HepG2 (cell line): ENCODE data around the gene GADD45GIP1. TPM values are rescaled to one million over a fixed set of nuclear protein-coding genes. Genes with fewer than 3 reads are reported as not detected.
A peak's percentile ranks its signal among the peaks of the same experiment; 100 is the strongest.

ENCODE experiments used
- ATAC-seq: fragments of 200-7000 bp; cut with Tn5 transposase; 3 replicates; pipeline ENCODE4 v1.9.1; 2020; ENCODE audit warnings: mild to moderate bottlenecking, moderate library complexity
- BruUV-seq: library from RNA; stranded (reverse); fragments of 400-500 nt; replicated peaks from 2 replicates; lab custom pipeline; 2021; lab: Mats Ljungman, UMichigan
- CTCF ChIA-PET: fragments of 300-600 bp; formaldehyde crosslinking; extraction: SDS; loops from one replicate; lab custom pipeline; 2021; ENCODE audit warnings: low total read pairs, inconsistent platforms, low intra/inter-chr PET ratio; lab: Yijun Ruan, JAX
- POLR2A ChIA-PET: fragments of 350-600 bp; sonication (Branson Sonifier 250); formaldehyde crosslinking; loops from one replicate; lab custom pipeline; 2020; ENCODE audit warnings: antibody characterized with exemption, inconsistent platforms; lab: Yijun Ruan, JAX
- DNase-seq: peaks from one replicate; pipeline ENCODE4 v3.0.0-alpha.2; 2015; ENCODE audit warnings: low spot score
- FAIRE-seq: peaks from 3 replicates; lab custom pipeline; 2011; peaks lifted over from hg19 to GRCh38; lab: Jason Lieb, UNC
- H2AFZ ChIP-seq: one replicate; pipeline ENCODE4 v1.6.1; 2011; ENCODE audit warnings: low read length, inconsistent platforms
- H3K27ac ChIP-seq: fragments of 300-600 bp; 3 replicates; pipeline ENCODE4 v1.8.0; 2011; ENCODE audit warnings: mixed run types, mild to moderate bottlenecking, mixed read lengths, low read length, inconsistent platforms; ENCODE audit not compliant: insufficient read depth; ENCODE audit errors: extremely low read length
- H3K27me3 ChIP-seq, 2 experiments: fragments of 200-600 bp in 1 of 2; 2 replicates in 1 of 2; 3 replicates in 1 of 2; pipeline versions ENCODE4 v1.6.0 to v1.8.0; 2011; ENCODE audit warnings: low read length in 2 of 2, mild to moderate bottlenecking in 2 of 2, moderate library complexity in 2 of 2, inconsistent platforms in 1 of 2; ENCODE audit not compliant: insufficient read depth in 2 of 2, control insufficient read depth in 1 of 2
- H3K36me3 ChIP-seq, 2 experiments: fragments of 200-600 bp in 1 of 2; replicated peaks in 1 of 2; 2 replicates in 1 of 2; 3 replicates in 1 of 2; pipeline versions ENCODE4 v1.5.1 to v1.8.0; 2011; ENCODE audit warnings: low read length in 2 of 2, inconsistent platforms in 1 of 2; ENCODE audit not compliant: insufficient read depth in 2 of 2, control insufficient read depth in 1 of 2
- H3K4me1 ChIP-seq: 2 replicates; pipeline ENCODE4 v1.5.1; 2012; ENCODE audit warnings: low read length, inconsistent platforms; ENCODE audit not compliant: insufficient read depth
- H3K4me2 ChIP-seq: 2 replicates; pipeline ENCODE4 v1.6.0; 2011; ENCODE audit warnings: low read depth, low read length, inconsistent platforms
- H3K4me3 ChIP-seq, 3 experiments: fragments of 200-600 bp in 1 of 3; sonication (generic), shearing (Covaris generic) in 1 of 3; replicated peaks in 1 of 3; 2 replicates each; pipeline ENCODE4 v1.5.1; 2011 to 2016; ENCODE audit warnings: low read length in 3 of 3, inconsistent platforms in 2 of 3, low read depth in 2 of 3, mild to moderate bottlenecking in 2 of 3, control low read depth in 1 of 3, mixed read lengths in 1 of 3; ENCODE audit not compliant: insufficient read depth in 1 of 3
- H3K79me2 ChIP-seq: one replicate; pipeline ENCODE4 v1.6.1; 2011; ENCODE audit warnings: low read length, inconsistent platforms; ENCODE audit not compliant: insufficient read depth
- H3K9ac ChIP-seq: 2 replicates; pipeline ENCODE4 v1.6.0; 2011; ENCODE audit warnings: mild to moderate bottlenecking, low read depth, low read length, inconsistent platforms; ENCODE audit not compliant: insufficient read depth
- H3K9me3 ChIP-seq: 2 replicates; pipeline ENCODE4 v1.5.1; 2012; ENCODE audit warnings: mild to moderate bottlenecking, low read length
- H4K20me1 ChIP-seq: 2 replicates; pipeline ENCODE4 v1.6.0; 2011; ENCODE audit warnings: inconsistent platforms, mild to moderate bottlenecking, low read length, moderate library complexity; ENCODE audit not compliant: insufficient read depth
- ARID4A ChIP-seq: sonication (generic); formaldehyde crosslinking; IDR thresholded peaks from 2 replicates; pipeline ENCODE4 v1.5.0; 2020; ENCODE audit warnings: mild to moderate bottlenecking, missing genetic modification reagents, borderline replicate concordance
- CEBPB ChIP-seq: IDR thresholded peaks from 2 replicates; pipeline ENCODE4 v1.6.1; 2011; ENCODE audit warnings: low read depth, low read length, improper control_type of control experiment, borderline replicate concordance
- CEBPG ChIP-seq: IDR thresholded peaks from 2 replicates; pipeline ENCODE4 v1.6.1; 2016
- FOSL2 ChIP-seq: sonication (generic); formaldehyde crosslinking; IDR thresholded peaks from 2 replicates; pipeline ENCODE4 v1.4.0; 2020; ENCODE audit warnings: missing genetic modification reagents
- FOXC1 ChIP-seq: sonication (generic); formaldehyde crosslinking; IDR thresholded peaks from 2 replicates; pipeline ENCODE4 v1.8.0; 2022; ENCODE audit warnings: mild to moderate bottlenecking, missing genetic modification reagents, borderline replicate concordance
- HNRNPH1 ChIP-seq: fragments of 200-400 bp; formaldehyde crosslinking; optimal IDR thresholded peaks from 2 replicates; pipeline ENCODE3; 2017; ENCODE audit warnings: mild to moderate bottlenecking, low read depth, low read length
- NR3C1 ChIP-seq: sonication (generic); formaldehyde crosslinking; IDR thresholded peaks from 2 replicates; pipeline ENCODE4 v1.4.0; 2020; ENCODE audit warnings: missing genetic modification reagents
- POLR2G ChIP-seq: fragments of 200-400 bp; formaldehyde crosslinking; IDR thresholded peaks from 2 replicates; pipeline ENCODE4 v1.6.1; 2018; ENCODE audit warnings: mild to moderate bottlenecking, low read depth, low read length, moderate library complexity
- THAP9 ChIP-seq: sonication (generic); formaldehyde crosslinking; IDR thresholded peaks from 2 replicates; pipeline ENCODE4; 2020; ENCODE audit warnings: missing genetic modification reagents, mild to moderate bottlenecking, borderline replicate concordance
- TOE1 ChIP-seq: sonication (generic); formaldehyde crosslinking; IDR thresholded peaks from 2 replicates; pipeline ENCODE4 v1.4.0; 2020; ENCODE audit warnings: mild to moderate bottlenecking, missing genetic modification reagents
- ZNF280B ChIP-seq: sonication (generic); formaldehyde crosslinking; IDR thresholded peaks from 2 replicates; pipeline ENCODE4 v1.5.0; 2020; ENCODE audit warnings: missing genetic modification reagents, mild to moderate bottlenecking, borderline replicate concordance
- ZNF460 ChIP-seq: sonication (generic); formaldehyde crosslinking; IDR thresholded peaks from 2 replicates; pipeline ENCODE4 v1.5.1; 2020; ENCODE audit warnings: missing genetic modification reagents, mild to moderate bottlenecking, borderline replicate concordance
- ZNF549 ChIP-seq: sonication (generic); formaldehyde crosslinking; IDR thresholded peaks from 2 replicates; pipeline ENCODE4 v1.5.0; 2020; ENCODE audit warnings: missing genetic modification reagents
- ZNF580 ChIP-seq: IDR thresholded peaks from 2 replicates; pipeline ENCODE4 v1.6.1; 2016; ENCODE audit warnings: low read depth, borderline replicate concordance
- WGBS: methylation state at CpG from one replicate; pipeline ENCODE4 v1.1.6; 2017; ENCODE audit warnings: low lambda C conversion rate; 5-methylcytosine and 5-hydroxymethylcytosine counted together
- in situ Hi-C: cut with HindIII; loops from 2 replicates; pipeline ENCODE4 v1.10.0; 2017; ENCODE audit warnings: low pct_unique_long_range_greater_than_20kb; ENCODE audit not compliant: extremely low pct_ligation_motif_present
- intact Hi-C: fragments of 100-400 bp; cut with micrococcal nuclease; formaldehyde crosslinking; loops from one replicate; pipeline ENCODE4 v1.10.0; 2022; ENCODE audit not compliant: unreplicated experiment
- polyA plus RNA-seq, 8 experiments: library from polyadenylated mRNA; depleted of rRNA in 3 of 8; stranded (reverse) in 7 of 8; unstranded in 1 of 8; fragments of >200 nt; fragmentation: Illumina TruSeq in 4 of 8; extraction: Trizol in 4 of 8; gene quantifications; 2 replicates each; pipeline versions ENCODE4 v1.2.1 to v1.2.3, GENCODE V29; 2011 to 2016; ENCODE audit warnings: low read depth in 4 of 8, missing spikeins in 1 of 8, mixed read lengths in 1 of 8; ENCODE audit not compliant: insufficient read depth in 1 of 8
- total RNA-seq, 5 experiments: library from RNA; depleted of rRNA; stranded (reverse); fragments of >200 nt; fragmentation: Illumina TruSeq; extraction: Trizol; gene quantifications; 2 replicates each; pipeline ENCODE4 v1.2.3, GENCODE V29; 2016; ENCODE audit warnings: low read depth in 1 of 5

Gene GADD45GIP1
- total and polyA plus RNA-seq, 2 of the 13 experiments (the other 11 are each of a cell fraction or from before 2014, with no cell fraction given): 24.6 to 30.7 TPM

- intact Hi-C loops: no loop called here
- no peaks in the 10 kb centered on the region for H3K9me3 ChIP-seq
- no peak overlapping the region for H2AFZ ChIP-seq
- TF ChIP-seq NR3C1 (CRISPR knock-in tag): no peak
- TF ChIP-seq ZNF549: no peak
- no peak for TF ChIP-seq POLR2G
- no peak for TF ChIP-seq HNRNPH1
- TF ChIP-seq FOXC1 (CRISPR knock-in tag): no peak
- no peak for TF ChIP-seq ZNF280B (CRISPR knock-in tag)
- peak; percentile 55; the same call in 1 of the 2 replicates for TF ChIP-seq CEBPG (CRISPR knock-in tag)
- no peak for TF ChIP-seq FOSL2 (CRISPR knock-in tag)
- TF ChIP-seq CEBPB: peak; percentile 60; the same call in 1 of the 2 replicates
- no peak for TF ChIP-seq ZNF580 (CRISPR knock-in tag)
- TF ChIP-seq ZNF460 (CRISPR knock-in tag): peak; percentile 50
- no peak for TF ChIP-seq ARID4A (CRISPR knock-in tag)
- no peak for TF ChIP-seq THAP9 (CRISPR knock-in tag)
- TF ChIP-seq TOE1 (CRISPR knock-in tag): no peak
- TF ChIP-seq, all 625 proteins: peak for 3
- peaks cover 24% of the 10 kb centered on the region for H3K79me2 ChIP-seq
- no peak overlapping the region for H3K9ac ChIP-seq
- no TSS peak for BruUV-seq
- FAIRE-seq (no peak), ATAC-seq (no peak), DNase-seq (no peak)
- peaks cover 19% of the 10 kb centered on the region for H3K4me1 ChIP-seq
- H3K4me2 ChIP-seq: peak overlapping the region; percentile 12; the same call in 1 of the 2 replicates
- H3K27me3 ChIP-seq: 0 out of 5 replicates have a peak, but pooled peaks cover 0 to 3% of the 10 kb centered on the region in 2 experiments
- CTCF ChIA-PET: no interaction called here
- in situ Hi-C loops: no loop called here
- 23% methylated on average over 6 of the region's 6 CpGs for WGBS
- POLR2A ChIA-PET: no interaction called here
- H4K20me1 ChIP-seq: no peaks in the 10 kb centered on the region
- H3K27ac ChIP-seq: no peak overlapping the region
- H3K36me3 ChIP-seq: peaks cover 0 to 1% of the 10 kb centered on the region in 2 experiments; a peak in 1 of 5 replicates
- no peak overlapping the region for H3K4me3 ChIP-seq
These were observed 2.5 kb upstream of the GADD45GIP1 start for GRCh38 chr19:12959481-12959880.
